Stimulated activated CD8-positive, alpha-beta memory T cell treated with anti-CD3 and anti-CD28 coated beads, Interleukin-4, amount 100 ng/mL, for 4 hours (primary cell): ENCODE results near the gene CD2AP.
"Not testable (repeated sequence)": the region's sequence is repeated elsewhere in the genome, so short reads cannot be mapped to it uniquely, and the experiment has no call there.

Experiments
- DNase-seq, 2 donors: peaks; one replicate each; pipeline ENCODE4 v3.0.0-alpha.2; 2020; ENCODE audit warnings: low read depth in 2 of 2, low spot score in 1 of 2

CD2AP gene

DNA sequence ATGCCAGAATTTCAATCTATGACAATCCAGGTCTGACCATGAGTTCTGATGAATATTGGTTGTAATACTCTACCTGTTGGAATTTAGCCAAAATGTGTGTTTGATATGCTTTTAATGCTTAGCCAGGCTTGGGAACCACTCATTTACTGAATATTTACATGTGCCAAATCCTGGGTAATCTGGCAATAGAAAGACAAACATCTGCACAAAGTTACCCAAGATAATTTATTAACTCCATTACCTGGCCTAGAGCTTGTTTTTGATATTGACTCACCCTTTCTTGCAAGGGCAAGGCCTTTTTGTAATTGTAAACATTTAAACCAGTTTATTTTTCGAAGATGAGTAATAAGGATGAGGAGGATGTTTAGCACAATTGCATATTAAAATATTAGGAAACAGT lies 13.5 kb upstream of the CD2AP start:
- no peak for DNase-seq

DNA sequence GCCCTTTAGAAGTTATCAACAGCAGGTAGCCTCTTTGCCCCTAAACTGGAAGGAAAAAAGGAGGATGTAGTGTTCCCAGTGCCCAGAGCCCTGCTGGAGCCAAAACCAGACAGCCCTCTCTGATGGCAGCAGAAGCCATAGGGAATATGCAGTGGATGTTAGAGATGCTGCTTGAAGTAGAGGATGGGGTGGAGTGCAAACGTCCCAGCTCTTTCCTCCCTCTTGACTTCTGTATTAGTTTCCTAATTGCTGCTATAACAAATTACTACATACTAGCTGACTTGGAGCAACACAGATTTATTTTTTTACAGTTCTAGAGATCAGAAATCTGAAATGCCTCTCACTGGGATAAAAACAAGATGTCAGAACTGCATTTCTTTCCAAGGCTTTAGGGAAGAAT lies 12.5 kb upstream of the CD2AP start:
- no peak for DNase-seq

DNA sequence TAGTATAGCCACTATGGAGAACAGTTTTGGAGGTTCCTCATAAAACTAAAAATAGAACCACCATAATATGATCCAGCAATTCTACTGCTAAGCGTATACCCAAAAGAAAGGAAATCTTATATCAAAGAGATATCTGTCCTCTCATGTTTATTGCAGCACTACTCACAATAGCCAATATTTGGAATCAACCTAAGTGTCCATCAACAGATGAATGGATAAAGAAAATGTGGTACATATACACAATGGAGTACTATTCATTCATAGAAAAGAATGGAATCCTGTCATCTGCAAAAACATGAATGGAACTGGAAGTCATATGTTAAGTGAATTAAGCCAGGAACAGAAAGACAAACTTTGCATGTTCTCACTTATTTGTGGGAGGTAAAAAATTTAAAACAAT lies 5.7 kb upstream of the CD2AP start:
- DNase-seq = no peak

DNA sequence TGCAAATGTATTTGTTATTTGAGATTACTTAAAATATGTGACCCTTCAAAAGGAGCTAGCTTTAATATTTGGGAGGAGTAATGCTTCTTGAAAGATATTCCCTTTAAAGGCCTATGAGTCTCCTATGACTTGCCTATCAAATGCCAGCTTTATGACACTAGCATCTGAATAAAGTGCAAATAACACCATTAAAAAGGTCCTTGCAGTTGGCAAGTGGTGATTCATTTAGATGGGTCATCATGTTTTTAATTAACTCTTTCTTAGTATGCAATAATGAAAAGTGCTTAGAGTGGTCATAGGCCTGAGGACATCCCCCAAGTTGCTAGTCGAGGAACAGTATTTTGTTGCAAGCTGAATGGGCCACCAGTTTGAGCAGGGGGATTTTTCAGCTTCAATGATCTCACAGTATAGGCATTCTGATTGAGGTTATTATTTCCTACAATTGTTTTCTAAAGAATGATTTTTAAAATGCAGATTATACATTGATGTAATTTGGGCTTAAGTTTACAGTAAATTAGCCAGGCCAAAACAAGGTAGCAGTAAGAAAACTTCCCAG lies 3.7 kb upstream of the CD2AP start:
- DNase-seq = no peak

DNA sequence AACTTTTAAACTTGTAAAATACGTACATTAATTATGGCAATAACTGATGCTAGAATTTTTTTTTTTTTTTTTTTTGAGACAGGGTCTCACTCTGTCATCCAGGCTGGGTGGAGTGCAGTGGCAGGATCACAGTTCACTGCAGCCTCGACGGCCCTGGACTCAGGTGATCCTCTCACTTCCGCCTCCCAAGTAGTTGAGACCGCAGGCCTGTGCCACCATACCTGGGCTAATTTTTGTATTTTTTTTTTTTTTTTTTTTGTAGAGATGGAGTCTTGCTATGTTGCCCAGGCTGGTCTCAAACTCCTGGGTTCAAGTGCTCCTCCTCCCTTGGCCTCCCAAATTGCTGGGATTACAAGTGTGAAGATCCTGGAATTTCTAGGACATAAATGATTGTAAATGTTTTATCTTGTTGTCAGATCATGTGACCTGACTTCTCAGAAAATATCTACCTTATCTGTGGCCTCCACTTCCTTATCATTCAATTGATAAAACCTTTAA lies 2.2 kb upstream of the CD2AP start:
- no peak for DNase-seq

DNA sequence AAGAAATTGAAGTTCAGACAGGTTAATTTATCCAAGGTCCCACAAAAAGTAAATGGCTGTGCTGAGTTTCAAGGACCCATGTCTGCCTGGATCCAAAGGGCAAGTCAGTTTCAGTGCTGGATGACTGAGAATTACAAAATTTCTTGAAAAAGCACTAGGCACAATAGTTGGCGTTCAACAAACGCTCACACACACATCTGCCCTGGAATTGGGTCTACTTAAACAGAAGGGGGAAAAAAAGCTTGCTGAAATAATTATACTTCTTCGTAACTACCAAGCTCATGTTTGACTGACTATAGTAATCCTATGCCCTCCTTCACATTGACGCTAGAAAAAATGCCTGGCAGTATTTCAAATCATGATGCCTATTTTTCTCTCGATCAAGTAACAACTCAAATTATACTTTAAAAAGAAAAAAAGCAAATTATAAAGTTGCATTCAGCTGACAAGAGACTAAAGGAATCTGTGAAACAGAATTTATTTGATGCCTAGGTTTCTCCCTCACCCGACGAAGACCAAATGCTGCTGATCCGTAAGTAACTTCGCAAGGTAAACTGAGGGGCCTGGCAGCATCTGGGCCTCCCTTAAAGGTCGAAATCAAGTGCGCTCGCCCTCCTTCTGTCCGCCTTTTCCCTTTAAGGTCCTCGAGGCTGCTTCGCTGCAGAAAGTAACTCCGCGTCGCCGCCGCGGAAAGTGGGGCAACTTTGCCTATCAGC lies 650 bp upstream of the CD2AP start:
- no peak for DNase-seq

DNA sequence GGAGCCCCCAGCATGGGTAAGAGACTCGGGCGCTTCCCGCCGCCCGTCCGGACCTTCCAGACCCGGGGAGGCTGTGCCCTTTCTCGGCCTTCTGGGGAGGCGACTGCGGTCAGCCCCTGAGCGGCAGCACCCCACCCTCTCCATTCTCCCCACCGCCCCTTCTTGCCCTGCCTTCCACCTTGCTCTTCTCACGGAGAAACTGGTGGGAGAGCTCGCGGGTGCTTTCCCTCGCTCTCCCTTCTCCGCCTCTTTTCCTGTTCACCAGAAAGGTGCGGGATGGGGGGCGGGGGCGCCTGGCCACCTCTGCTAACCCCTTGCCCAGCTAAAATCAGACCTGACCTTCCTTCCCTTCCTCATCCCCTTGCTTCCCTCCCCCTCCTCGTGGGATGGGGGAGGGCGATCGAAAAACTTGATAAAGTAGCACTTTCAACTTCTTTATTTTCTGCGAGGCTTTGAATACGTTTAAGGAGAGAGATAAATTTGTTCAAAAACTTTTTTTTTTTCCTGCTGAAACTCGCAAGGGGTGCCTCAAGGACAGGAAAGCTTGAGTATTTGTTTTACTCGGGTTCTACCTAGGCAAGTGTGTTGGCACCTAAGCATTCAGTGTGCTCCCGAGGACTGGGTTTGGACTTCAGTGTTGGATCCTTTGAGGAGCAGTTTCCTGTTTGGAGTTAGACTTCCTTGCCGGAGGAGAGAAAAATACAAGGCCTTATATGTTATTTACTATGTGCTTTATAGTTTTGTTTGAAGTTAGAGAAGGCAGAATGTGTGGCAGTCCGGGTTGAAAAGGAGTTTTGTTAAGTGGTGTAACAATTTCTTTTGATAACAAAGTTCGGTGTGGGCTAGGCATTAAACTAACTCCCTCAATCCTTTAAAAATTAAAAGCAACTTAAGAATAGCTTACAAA lies 897 bp downstream of the CD2AP start:
- no peak for DNase-seq

DNA sequence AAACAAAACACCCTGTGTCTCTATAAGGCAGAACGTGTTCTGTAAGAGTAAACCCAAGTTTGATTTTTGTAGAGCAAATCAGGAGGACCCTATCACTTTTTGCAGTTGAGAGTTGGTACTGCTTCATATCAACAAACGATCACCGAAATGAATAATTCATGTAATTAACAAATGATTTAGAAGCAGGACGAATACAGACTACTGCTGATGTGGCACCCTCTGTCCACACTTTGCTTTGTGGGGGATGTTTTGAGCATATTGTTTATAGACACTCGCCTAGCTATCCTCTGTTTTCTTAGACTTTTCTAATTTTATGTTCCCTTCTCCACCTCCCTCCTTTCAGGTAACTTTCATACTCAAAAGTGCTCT lies 1.5 kb downstream of the CD2AP start:
- no peak for DNase-seq

DNA sequence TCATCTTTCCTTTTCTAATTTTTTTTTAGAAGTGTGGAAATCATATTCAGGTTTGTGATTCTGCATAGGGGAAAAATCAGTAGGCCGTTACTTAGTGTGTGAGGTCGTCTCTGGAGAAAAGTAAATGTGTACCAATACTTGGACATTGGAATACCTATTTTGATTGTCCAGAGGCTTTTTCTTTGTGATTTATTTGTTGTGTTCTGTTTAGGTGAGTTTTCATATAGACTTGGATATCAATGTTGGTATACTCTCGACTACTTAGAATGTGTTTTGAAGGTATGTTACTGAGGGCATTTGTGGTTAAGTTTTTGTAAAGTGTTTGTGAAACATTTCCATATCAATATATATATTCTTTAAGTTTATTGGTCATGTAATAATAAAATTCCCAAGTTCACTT lies 2.3 kb downstream of the CD2AP start:
- DNase-seq = no peak

DNA sequence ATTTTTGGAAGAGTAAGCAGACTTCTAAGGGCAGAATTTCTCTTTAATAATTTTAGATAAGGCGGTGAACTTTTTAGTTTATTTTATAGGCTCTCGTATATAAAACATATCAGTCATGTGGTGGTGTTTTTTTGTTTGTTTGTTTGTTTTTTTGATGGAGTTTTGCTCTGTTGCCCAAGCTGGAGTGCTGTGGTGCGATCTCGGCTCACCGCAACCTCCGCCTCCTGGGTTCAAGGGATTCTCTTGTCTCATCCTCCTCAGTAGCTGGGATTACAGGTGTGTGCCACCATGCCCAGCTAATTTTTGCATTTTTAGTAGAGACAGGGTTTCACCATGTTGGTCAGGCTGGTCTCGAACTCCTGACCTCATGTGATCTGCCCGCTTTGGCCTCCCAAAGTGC lies 3.6 kb downstream of the CD2AP start:
- DNase-seq = not testable (repeated sequence)

DNA sequence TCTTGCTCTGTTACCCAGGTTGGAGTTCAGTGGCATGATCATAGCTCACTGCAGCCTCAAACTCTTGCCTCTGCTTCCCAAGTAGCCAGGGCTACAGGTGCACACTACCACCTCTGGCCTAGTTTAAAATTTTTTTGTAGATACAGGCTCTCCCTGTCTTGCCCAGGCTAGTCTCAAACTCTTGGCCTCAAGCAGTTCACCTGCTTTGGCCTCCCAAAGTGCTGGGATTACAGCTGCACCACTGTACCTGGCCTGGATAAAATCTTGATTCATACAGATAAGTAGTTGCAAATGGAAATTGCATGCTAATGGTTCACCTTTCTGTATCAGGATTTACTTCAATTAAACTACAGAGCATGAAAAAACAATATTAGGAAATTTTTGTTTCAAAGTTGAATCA lies 4.2 kb downstream of the CD2AP start:
- no peak for DNase-seq

DNA sequence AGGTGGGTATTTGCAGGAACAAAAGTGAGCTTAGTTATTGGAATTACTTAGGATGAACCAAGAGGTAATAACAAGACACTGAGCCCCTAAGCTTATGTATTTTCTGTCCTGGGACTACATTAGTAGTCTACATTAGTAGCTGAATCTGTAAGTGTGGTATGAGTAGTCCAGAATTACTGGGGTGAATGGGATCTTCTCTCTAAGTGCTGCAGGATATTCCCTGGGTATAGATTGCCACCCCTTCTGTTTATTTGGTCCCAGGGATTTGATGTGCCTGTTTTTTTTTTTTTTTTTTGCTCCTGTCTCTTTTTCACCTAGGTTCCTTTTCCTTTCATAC lies 5.9 kb downstream of the CD2AP start:
- no peak for DNase-seq

DNA sequence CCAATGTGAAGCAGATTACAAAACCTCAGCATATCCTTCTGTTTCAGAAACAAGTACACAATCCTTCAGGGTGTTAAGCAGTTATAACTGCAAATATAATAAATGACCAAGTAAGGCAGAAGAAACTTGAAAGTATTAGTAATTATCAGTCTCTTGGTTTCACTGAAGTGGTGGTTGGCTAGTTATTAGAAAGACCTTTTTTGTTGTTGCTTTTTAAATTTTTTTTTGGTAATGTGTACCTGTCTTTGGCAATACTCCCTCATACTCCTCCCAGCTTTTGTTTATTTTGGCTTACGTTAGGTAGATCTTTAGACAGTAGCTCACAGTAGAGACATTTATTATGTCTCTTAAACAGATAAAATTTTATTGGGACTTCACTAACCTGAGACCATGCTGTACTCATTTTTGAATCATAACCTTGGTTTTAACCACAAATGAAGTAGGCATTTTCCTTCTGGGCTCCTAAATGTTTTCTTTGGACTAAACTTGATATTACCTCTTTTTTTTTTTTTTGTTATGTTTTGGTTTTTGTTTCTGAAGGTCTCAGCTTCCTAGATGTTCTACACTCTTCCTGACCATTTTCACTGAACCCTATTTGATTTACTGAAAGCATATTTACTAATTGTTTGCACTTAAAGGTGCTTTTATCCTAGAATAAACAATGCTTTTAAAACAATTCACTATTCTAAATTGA lies 6.4 kb downstream of the CD2AP start:
- no peak for DNase-seq

DNA sequence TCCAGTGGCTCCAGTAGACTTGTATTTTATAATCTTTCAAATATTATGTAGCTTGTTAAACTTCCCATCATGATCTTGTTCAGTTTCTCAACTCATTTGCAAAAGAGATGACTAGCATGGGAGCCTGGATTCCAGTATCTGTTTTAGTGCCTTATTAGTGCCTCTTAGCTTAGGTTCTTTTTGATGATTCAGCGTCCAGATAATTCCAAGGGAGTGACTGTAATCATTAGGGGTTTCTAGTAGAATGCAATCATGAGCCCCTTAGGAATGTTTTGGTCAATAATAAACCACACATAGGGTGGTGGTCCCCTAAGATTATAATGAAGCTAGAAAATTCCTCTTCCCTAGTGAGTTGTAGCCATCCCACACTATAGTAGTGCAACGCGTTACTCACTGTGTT lies 7.0 kb downstream of the CD2AP start:
- no peak for DNase-seq

DNA sequence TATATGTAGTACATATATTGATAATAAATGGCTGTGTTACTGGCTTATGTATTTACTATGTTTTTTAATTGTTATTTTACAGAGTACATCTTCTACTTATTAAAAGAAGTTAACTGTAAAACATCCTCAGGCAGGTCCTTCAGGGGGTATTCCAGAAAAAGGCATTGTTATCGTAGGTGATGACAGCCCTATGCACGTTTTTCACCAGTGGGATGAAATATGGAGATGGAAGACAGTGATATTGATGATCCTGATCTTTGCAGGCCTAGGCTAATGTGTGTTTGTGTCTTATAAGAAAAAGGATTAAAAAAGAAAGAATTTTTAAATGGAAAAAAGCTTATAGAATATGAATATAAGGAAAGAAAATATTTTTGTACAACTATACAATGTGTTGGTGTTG lies 7.5 kb downstream of the CD2AP start:
- no peak for DNase-seq

DNA sequence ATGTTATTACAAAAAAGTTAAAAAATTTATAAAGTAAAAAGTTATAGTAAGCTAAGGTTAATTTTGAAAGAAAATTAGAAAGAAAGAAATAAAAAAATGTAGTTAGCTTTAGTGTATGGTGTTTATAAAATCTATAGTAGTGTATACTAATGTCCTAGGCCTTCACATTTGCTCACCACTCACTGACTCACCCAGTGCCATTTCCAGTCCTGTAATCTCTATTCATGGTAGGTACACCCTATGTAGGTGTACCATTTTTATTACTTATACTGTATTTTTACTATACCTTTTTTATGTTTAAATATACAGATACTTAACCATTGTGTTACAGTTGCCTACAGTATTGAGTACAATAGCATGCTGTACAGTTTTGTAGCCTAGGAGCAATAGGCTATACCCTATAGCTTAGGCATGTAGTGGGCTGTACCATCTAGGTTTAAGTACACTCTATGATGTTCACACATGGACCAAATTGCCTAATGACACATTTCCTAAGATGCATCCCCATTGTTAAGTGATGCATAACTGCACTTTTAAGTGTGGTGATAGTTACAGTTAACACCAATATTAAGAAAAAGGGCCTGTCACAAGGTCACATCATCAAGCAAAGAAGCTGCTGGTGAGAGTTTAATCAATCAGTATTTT lies 8.0 kb downstream of the CD2AP start:
- no peak for DNase-seq

DNA sequence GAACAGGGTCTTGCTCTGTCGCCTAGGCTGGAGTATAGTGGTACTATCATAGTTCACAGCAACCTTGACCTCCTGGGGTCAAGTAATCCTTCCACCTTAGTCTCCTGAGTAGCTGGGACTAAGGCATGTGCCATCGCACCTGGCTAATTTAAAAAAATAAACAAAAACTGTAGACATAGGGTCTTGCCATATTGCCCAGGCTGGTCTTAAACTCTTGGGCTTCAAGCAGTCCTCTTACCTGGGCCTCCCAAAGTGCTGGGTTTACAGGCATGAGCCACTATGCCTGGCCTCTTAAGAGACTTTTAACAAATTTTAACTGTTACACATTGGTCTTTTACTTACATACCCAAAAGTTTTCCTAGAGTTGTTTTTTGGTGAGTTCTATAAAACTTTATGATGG lies 12.4 kb downstream of the CD2AP start:
- no peak for DNase-seq

DNA sequence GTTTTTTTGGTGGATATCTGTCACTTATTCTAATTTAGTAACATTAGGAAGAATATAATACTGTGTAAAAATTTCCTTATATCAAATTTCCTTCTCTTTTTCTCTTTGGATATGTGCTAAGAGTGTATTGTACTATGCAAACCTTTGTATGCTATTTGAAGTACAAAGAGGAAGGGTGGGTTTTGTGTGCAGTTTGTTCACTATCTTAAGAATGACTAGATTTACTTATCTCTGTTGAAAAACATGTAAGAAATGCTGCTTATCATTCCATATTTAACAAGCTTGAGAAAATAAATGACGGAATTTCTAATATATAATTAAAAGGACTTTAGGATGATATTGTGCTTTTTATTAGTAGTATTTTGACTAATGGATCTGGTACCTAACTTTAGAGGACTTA lies 13.1 kb downstream of the CD2AP start:
- no peak for DNase-seq

DNA sequence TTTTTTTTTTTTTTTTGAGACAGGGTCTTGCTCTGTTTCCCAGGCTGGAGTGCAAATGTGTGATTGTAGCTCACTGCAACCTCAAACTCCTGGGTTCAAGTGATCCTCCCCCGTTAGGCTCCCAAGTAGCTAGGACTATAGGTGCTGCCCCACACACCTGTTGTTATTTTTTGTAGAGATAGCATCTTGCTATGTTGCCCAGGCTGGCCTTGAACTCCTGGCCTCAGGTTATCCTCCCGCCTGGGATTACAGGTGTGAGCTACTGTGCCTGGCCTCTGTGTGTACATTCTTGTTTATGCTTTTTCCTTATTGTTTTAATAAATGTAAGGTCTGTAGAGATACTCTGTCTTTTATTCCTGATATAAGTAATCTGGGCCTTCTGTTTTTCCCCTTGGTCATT lies 14.8 kb downstream of the CD2AP start:
- DNase-seq = no peak

DNA sequence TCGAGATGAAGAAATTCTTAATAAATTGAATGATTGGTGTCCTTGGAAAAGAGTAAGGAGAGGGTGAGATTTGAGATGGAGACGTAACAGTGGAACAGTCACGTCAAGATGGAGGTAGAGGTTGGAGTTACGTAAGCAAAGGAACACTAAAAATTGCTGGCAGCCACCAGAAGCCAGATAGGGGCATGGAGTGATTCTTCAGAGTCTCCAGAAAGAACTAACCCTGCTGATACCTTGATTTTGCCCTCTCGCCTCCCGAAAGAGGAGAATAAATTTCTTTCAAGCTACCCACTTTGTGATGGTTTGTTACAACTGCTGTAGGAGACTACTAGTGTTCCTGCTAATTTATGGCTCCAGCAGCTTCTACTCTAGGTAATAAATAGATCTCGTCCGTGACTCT lies 17.6 kb downstream of the CD2AP start:
- DNase-seq = no peak

DNA sequence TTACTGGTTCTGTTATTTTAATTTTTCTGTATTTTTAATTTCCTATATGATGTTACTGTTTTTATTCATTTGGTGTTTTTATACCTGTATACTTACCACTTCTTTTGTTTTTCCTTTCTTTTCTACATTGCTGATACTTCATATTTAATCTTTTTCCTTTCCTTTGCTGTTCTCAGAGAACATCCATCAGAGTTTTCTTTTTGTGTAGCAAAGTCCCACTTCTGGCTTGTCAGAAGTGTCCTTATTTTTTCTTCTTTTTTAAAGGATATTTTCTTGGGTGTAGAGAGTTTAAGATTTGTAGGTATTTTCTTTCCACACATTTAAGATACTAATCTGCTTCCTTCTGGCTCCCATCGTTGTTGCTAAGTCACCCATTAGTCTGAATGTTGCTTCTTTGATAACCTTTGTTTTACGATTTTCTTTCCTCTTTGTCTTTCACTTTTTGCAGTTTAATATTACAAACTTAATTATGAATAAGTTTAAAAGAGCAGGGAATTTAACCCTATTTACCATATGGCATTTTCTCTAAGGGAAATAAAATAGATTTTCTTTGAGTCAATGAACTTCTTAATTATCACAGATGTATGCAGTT lies 18.5 kb downstream of the CD2AP start:
- no peak for DNase-seq
